ENCODE measurements around the gene RNLS. TPM values are rescaled to one million over a fixed set of nuclear protein-coding genes. Genes with fewer than 3 reads are reported as not detected.

The RNLS gene
- polyA plus RNA-seq, 3 donors, result 3.3 to 3.9 (median 3.7) TPM

DNA sequence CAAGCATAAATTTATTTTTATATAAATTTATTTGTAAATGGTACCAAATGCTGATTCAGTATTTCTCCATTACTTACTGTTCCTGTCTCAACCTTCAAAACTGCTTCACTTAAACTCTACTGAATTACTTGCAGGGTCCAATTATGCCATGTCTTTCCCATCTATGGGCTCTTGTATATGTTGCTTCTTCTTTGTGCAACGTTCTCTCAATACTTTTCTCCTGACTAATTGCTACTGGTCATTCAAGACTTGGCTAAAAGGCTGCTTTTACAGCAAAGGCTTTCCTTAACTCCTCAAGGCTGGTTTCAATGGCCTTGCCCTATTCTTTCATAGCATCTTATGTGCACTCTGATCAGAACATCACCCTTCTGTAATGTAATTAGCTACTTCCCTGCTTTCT is 67.9 kb downstream of the RNLS start:
- H3K27ac ChIP-seq (ENCODE audit: low read depth in 1 of 2, low read length in 2 of 2), result no peak overlapping the region
- Mint-ChIP-seq H3K36me3 (no peaks in the 10 kb centered on the region), H3K9me3 (peaks cover 0 to 8% (median 4%) of the 10 kb centered on the region in 7 donors), H3K4me1 (no peaks in the 10 kb centered on the region), H3K4me3 (no peak overlapping the region), H3K27ac (no peak overlapping the region), H3K27me3 (ENCODE audit: low read depth in 3 of 3) (no peaks in the 10 kb centered on the region)
- TF ChIP-seq, protein P1, sequence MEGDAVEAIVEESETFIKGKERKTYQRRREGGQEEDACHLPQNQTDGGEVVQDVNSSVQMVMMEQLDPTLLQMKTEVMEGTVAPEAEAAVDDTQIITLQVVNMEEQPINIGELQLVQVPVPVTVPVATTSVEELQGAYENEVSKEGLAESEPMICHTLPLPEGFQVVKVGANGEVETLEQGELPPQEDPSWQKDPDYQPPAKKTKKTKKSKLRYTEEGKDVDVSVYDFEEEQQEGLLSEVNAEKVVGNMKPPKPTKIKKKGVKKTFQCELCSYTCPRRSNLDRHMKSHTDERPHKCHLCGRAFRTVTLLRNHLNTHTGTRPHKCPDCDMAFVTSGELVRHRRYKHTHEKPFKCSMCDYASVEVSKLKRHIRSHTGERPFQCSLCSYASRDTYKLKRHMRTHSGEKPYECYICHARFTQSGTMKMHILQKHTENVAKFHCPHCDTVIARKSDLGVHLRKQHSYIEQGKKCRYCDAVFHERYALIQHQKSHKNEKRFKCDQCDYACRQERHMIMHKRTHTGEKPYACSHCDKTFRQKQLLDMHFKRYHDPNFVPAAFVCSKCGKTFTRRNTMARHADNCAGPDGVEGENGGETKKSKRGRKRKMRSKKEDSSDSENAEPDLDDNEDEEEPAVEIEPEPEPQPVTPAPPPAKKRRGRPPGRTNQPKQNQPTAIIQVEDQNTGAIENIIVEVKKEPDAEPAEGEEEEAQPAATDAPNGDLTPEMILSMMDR (IDR thresholded peaks at IDR 0.05), result no peak
- no peak overlapping the region for H2AFZ ChIP-seq (ENCODE audit: insufficient read depth, low read depth, low read length, poor library complexity, severe bottlenecking)
- H3K9me3 ChIP-seq (replicated peaks in 1 of 2; ENCODE audit: control insufficient read depth in 1 of 2, insufficient read depth in 1 of 2, low read length in 2 of 2), result no peaks in the 10 kb centered on the region
- H3K4me3 ChIP-seq (replicated peaks in 1 of 3; ENCODE audit: low read depth in 2 of 3, low read length in 3 of 3), result no peak overlapping the region
- H3K27me3 ChIP-seq (ENCODE audit: control insufficient read depth in 2 of 2, insufficient read depth in 2 of 2, low read length in 2 of 2), result no peaks in the 10 kb centered on the region
- DNase-seq, result no peak
- H3K4me1 ChIP-seq (ENCODE audit: control insufficient read depth in 1 of 2, insufficient read depth in 2 of 2, low read length in 2 of 2), result no peaks in the 10 kb centered on the region
- intact Hi-C loops (cut with micrococcal nuclease), result no loop called here
- no peaks in the 10 kb centered on the region for H3K79me2 ChIP-seq (ENCODE audit: insufficient read depth, low read length)
- H3K36me3 ChIP-seq (replicated peaks in 1 of 2; ENCODE audit: control insufficient read depth in 1 of 2, insufficient read depth in 2 of 2, low read length in 2 of 2), result no peaks in the 10 kb centered on the region
- WGBS (ENCODE audit: insufficient coverage), result 80% methylated on average over 1 of the region's 1 CpG
- H3K9ac ChIP-seq (ENCODE audit: insufficient read depth, low read length, poor library complexity, severe bottlenecking), result no peak overlapping the region
- H3K4me2 ChIP-seq (replicated peaks; ENCODE audit: extremely low read depth, low read length, poor library complexity, severe bottlenecking), result no peak overlapping the region
- H4K20me1 ChIP-seq (ENCODE audit: insufficient read depth, low read length), result no peaks in the 10 kb centered on the region

DNA sequence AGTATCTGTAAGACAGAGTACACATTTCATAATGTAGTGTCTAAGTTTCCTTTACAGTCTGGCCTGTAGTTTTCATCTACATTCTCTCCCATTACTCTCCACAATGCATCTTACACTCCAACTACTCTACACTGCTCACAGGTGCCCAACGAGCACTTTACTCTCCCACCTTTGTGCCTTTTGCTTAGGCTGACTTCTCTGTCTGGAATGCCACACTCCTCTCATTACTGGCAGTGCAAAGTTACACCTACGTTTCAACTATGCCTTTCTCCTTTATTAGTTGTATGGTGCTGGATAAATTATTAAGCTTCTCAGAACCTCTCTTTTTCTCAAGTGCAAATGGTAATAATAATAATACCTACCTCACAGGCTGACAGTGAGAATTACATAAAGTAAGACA is 70.5 kb downstream of the RNLS start:
- Histone ChIP-seq H3K79me2 (ENCODE audit: insufficient read depth, low read length) (no peaks in the 10 kb centered on the region), H3K4me3 (replicated peaks in 1 of 3; ENCODE audit: low read depth in 2 of 3, low read length in 3 of 3) (no peak overlapping the region), H3K9me3 (replicated peaks in 1 of 2; ENCODE audit: control insufficient read depth in 1 of 2, insufficient read depth in 1 of 2, low read length in 2 of 2) (no peaks in the 10 kb centered on the region), H3K4me1 (ENCODE audit: control insufficient read depth in 1 of 2, insufficient read depth in 2 of 2, low read length in 2 of 2) (no peaks in the 10 kb centered on the region), H4K20me1 (ENCODE audit: insufficient read depth, low read length) (no peaks in the 10 kb centered on the region), H3K27ac (ENCODE audit: low read depth in 1 of 2, low read length in 2 of 2) (no peak overlapping the region), H3K9ac (ENCODE audit: insufficient read depth, low read length, poor library complexity, severe bottlenecking) (no peak overlapping the region), H3K4me2 (replicated peaks; ENCODE audit: extremely low read depth, low read length, poor library complexity, severe bottlenecking) (no peak overlapping the region), H3K27me3 (ENCODE audit: control insufficient read depth in 2 of 2, insufficient read depth in 2 of 2, low read length in 2 of 2) (no peaks in the 10 kb centered on the region), H2AFZ (ENCODE audit: insufficient read depth, low read depth, low read length, poor library complexity, severe bottlenecking) (no peak overlapping the region), H3K36me3 (replicated peaks in 1 of 2; ENCODE audit: control insufficient read depth in 1 of 2, insufficient read depth in 2 of 2, low read length in 2 of 2) (no peaks in the 10 kb centered on the region)
- Mint-ChIP-seq H3K4me1 (no peaks in the 10 kb centered on the region), H3K27ac (no peak overlapping the region), H3K36me3 (no peaks in the 10 kb centered on the region), H3K27me3 (ENCODE audit: low read depth in 3 of 3) (no peaks in the 10 kb centered on the region), H3K4me3 (no peak overlapping the region), H3K9me3 (peaks cover 0 to 8% (median 4%) of the 10 kb centered on the region in 7 donors)
- TF ChIP-seq, protein P1 (IDR thresholded peaks at IDR 0.05), result no peak
- intact Hi-C loops (cut with micrococcal nuclease), result no loop called here
- 100% methylated on average over 1 of the region's 2 CpGs for WGBS (ENCODE audit: insufficient coverage)
- DNase-seq, result no peak

All from CD14-positive monocyte (primary cell).